Erythroblast (primary cell): ENCODE data around the gene CST8.

ENCODE experiments used
- GATA1 ChIP-seq: IDR thresholded peaks from 2 replicates; pipeline ENCODE4 v1.6.1; 2011; ENCODE audit warnings: low read depth, mild to moderate bottlenecking, control low read depth, low read length, moderate library complexity
- POLR2A ChIP-seq: IDR thresholded peaks from 2 replicates; pipeline ENCODE4 v1.6.1; 2011; ENCODE audit warnings: mild to moderate bottlenecking, low read length

DNA sequence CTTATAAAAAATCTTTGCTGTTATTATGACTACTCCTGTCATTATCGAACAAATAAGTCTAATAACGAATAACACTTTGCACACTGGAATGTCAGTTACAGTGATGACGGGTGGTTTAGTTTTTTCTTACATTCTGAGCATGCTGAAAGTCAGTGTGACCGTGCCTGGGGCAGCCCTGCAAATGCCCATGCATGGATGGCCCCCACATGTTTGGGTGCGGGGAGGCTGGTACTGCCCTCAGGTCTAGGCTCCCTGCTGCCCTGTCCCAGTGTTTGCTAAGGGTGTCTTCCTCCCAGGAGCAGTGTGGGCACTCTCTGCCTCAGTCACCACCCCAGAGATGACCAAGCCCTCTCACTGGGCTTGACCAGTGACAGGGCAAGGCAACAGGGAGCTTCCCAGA is 48.5 kb upstream of the CST8 start:
- TF ChIP-seq POLR2A: no peak
- TF ChIP-seq GATA1: no peak
